ENCODE results near the gene FDX2.

GRCh38 chr19:10362259-10362658, 46.4 kb upstream of the FDX2 start:
- no peak for TF ChIP-seq CTCF (IDR thresholded peaks at IDR 0.05)
- no peak for TF ChIP-seq POLR2A (IDR thresholded peaks at IDR 0.05)
